Endothelial cell of umbilical vein (primary cell): Measurements from ENCODE around the gene FSIP1. TPM values are rescaled to one million over a fixed set of nuclear protein-coding genes. Genes with fewer than 3 reads are reported as not detected.
A peak's percentile ranks its signal among the peaks of the same experiment; 100 is the strongest.

ENCODE experiments used
- BruUV-seq: library from RNA; stranded (reverse); fragments of 400-500 nt; replicated peaks from 2 replicates; lab custom pipeline; 2021; lab: Mats Ljungman, UMichigan
- CTCF ChIA-PET: fragments of 300-600, 350-600 bp; sonication (Branson Sonifier 250); formaldehyde crosslinking; loops from one replicate; lab custom pipeline; 2021; ENCODE audit warnings: antibody characterized with exemption, inconsistent platforms; lab: Charles Lee
- POLR2A ChIA-PET: fragments of 300-600, 350-600 bp; sonication (Branson Sonifier 250); formaldehyde crosslinking; loops from one replicate; lab custom pipeline; 2021; ENCODE audit warnings: antibody characterized with exemption, inconsistent platforms; lab: Charles Lee
- DNase-seq: peaks from one replicate; pipeline ENCODE4 v3.0.0-alpha.2; 2011; ENCODE audit warnings: low read depth, low spot score
- FAIRE-seq: peaks from 2 replicates; lab custom pipeline; 2011; peaks lifted over from hg19 to GRCh38; lab: Jason Lieb, UNC
- H2AFZ ChIP-seq: 2 replicates; pipeline ENCODE4 v1.6.0; 2012; ENCODE audit warnings: low read depth, low read length, control low read depth, inconsistent platforms
- H3K27ac ChIP-seq: 2 replicates; pipeline ENCODE4 v1.5.1; 2011; ENCODE audit warnings: low read depth, mild to moderate bottlenecking, control low read depth, low read length, moderate library complexity; ENCODE audit not compliant: insufficient read depth
- H3K27me3 ChIP-seq, 2 experiments: 2 replicates each; pipeline versions ENCODE4 v1.6.0 to v1.6.1; 2011; ENCODE audit warnings: low read length in 2 of 2, mixed read lengths in 1 of 2; ENCODE audit not compliant: control insufficient read depth in 2 of 2, insufficient read depth in 2 of 2
- H3K36me3 ChIP-seq, 2 experiments: 2 replicates in 1 of 2; 3 replicates in 1 of 2; pipeline ENCODE4 v1.5.1; 2011; ENCODE audit warnings: low read length in 2 of 2, mild to moderate bottlenecking in 1 of 2, moderate library complexity in 1 of 2; ENCODE audit not compliant: control insufficient read depth in 2 of 2, insufficient read depth in 2 of 2; ENCODE audit errors: extremely low read depth in 1 of 2
- H3K4me1 ChIP-seq: 3 replicates; pipeline ENCODE4 v1.5.1; 2011; ENCODE audit warnings: mild to moderate bottlenecking, low read length; ENCODE audit not compliant: control insufficient read depth, insufficient read depth; ENCODE audit errors: extremely low read depth
- H3K4me2 ChIP-seq: 2 replicates; pipeline ENCODE4 v1.6.1; 2011; ENCODE audit warnings: low read length, control low read depth, mixed read lengths; ENCODE audit not compliant: insufficient read depth
- H3K4me3 ChIP-seq, 3 experiments: fragments of 200-600 bp in 1 of 3; sonication (generic), shearing (Covaris generic) in 1 of 3; replicated peaks in 1 of 3; 2 replicates each; pipeline ENCODE4 v1.5.1; 2011 to 2016; ENCODE audit warnings: control low read depth in 3 of 3, low read length in 3 of 3, mild to moderate bottlenecking in 2 of 3, inconsistent platforms in 1 of 3, low read depth in 1 of 3, moderate library complexity in 1 of 3; ENCODE audit not compliant: insufficient read depth in 1 of 3
- H3K79me2 ChIP-seq: 2 replicates; pipeline ENCODE4 v1.6.0; 2012; ENCODE audit warnings: low read length, inconsistent platforms; ENCODE audit not compliant: control insufficient read depth, insufficient read depth
- H3K9ac ChIP-seq: replicated peaks from 2 replicates; pipeline ENCODE3; 2011; ENCODE audit warnings: low read length, control low read depth; ENCODE audit not compliant: insufficient read depth; ENCODE audit errors: extremely low read depth
- H3K9me1 ChIP-seq: replicated peaks from 3 replicates; pipeline ENCODE4 v1.6.0; 2011; ENCODE audit warnings: mild to moderate bottlenecking, low read length; ENCODE audit not compliant: control insufficient read depth, insufficient read depth; ENCODE audit errors: extremely low read depth
- H3K9me3 ChIP-seq: replicated peaks from 2 replicates; pipeline ENCODE4 v1.5.1; 2012; ENCODE audit warnings: low read length, inconsistent platforms; ENCODE audit not compliant: control insufficient read depth, insufficient read depth
- H4K20me1 ChIP-seq: replicated peaks from 2 replicates; pipeline ENCODE3; 2011; ENCODE audit warnings: mild to moderate bottlenecking, low read length; ENCODE audit not compliant: control insufficient read depth, insufficient read depth; ENCODE audit errors: extremely low read depth
- CTCF ChIP-seq, 2 donors: IDR thresholded peaks; 1 replicate in 1 of 2; 2 replicates in 1 of 2; pipeline ENCODE4 v1.5.1; 2011; ENCODE audit warnings: low read length in 2 of 2, mild to moderate bottlenecking in 2 of 2, moderate library complexity in 2 of 2, control low read depth in 1 of 2, inconsistent platforms in 1 of 2, low read depth in 1 of 2; ENCODE audit not compliant: insufficient read depth in 1 of 2; ENCODE audit errors: extremely low read depth in 1 of 2
- EZH2 ChIP-seq: IDR thresholded peaks from 2 replicates; pipeline ENCODE4 v1.6.1; 2012; ENCODE audit warnings: borderline replicate concordance, low read depth, mild to moderate bottlenecking, moderate library complexity, low read length, inconsistent platforms; ENCODE audit not compliant: severe bottlenecking
- GATA2 ChIP-seq: IDR thresholded peaks from 2 replicates; pipeline ENCODE4 v1.7.0; 2011; ENCODE audit warnings: low read depth, mild to moderate bottlenecking, moderate library complexity, mixed read lengths, low read length; ENCODE audit not compliant: insufficient read length, insufficient read depth
- JUN ChIP-seq: IDR thresholded peaks from 2 replicates; pipeline ENCODE4 v1.6.1; 2011; ENCODE audit warnings: borderline replicate concordance, low read depth; ENCODE audit not compliant: insufficient read length, insufficient read depth
- MYC ChIP-seq: IDR thresholded peaks from one replicate; pipeline ENCODE4 v1.6.1; 2011; ENCODE audit warnings: mild to moderate bottlenecking, low read depth, low read length
- POLR2A ChIP-seq: IDR thresholded peaks from 2 replicates; pipeline ENCODE4 v1.6.1; 2012; ENCODE audit warnings: low read depth, mild to moderate bottlenecking, control low read depth, low read length
- POLR2AphosphoS5 ChIP-seq: IDR thresholded peaks from 2 replicates; pipeline ENCODE4 v1.6.1; 2012; ENCODE audit warnings: low read depth, mild to moderate bottlenecking, control low read depth, low read length, moderate library complexity; ENCODE audit not compliant: insufficient read depth
- dilution Hi-C: fragments of 300-500 bp; cut with MboI; formaldehyde crosslinking; loops from one replicate; pipeline ENCODE4 v1.15.0; 2019; ENCODE audit warnings: low sequenced_read_pairs; ENCODE audit not compliant: extremely low pct_ligation_motif_present
- intact Hi-C: fragments of 100-400 bp; cut with micrococcal nuclease; formaldehyde crosslinking; loops from one replicate; pipeline ENCODE4 v1.10.0; 2022
- polyA plus RNA-seq, 4 experiments: library from polyadenylated mRNA; depleted of rRNA in 3 of 4; stranded (reverse) in 3 of 4; unstranded in 1 of 4; fragments of >200 nt; gene quantifications; 2 replicates each; pipeline versions ENCODE4 v1.2.1 to v1.2.3, GENCODE V29; 2011 to 2012; ENCODE audit warnings: missing spikeins in 1 of 4
- total RNA-seq: library from RNA; stranded (reverse); gene quantifications from 2 replicates; pipeline ENCODE4 v1.2.3, GENCODE V29; 2021
- TF ChIP-seq, protein P1 (sequence below): IDR thresholded peaks from 2 replicates; pipeline ENCODE4 v1.6.1; 2011; ENCODE audit not compliant: insufficient read depth, insufficient read length

FSIP1 gene
- total and polyA plus RNA-seq, 2 donors (not counting 3 experiments of a cell fraction or from before 2014, with no cell fraction given), result 0.23 to 1.1 TPM

DNA sequence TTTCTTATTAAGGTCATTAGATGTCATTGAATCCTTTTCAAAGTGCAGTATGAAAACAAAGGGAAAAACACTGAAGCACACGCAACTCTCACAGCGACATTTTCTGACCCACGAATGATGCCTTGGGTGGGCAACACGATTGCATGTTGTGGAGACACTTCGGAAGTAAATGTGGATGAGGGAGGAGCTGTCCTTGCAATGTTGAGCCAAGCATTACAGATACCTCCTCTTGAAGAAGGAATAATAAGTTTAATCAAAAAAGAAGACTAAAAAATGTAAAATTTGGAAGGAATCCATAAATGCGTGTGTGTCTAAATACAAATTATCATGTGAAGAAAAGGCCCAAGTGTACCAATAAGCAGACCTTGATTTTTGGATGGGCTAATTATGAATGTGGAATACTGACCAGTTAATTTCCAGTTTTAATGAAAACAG lies 184.9 kb downstream of the FSIP1 start:
- Histone ChIP-seq H2AFZ (no peak overlapping the region), H3K36me3 (peaks cover 20 to 29% of the 10 kb centered on the region in 2 experiments), H3K79me2 (no peaks in the 10 kb centered on the region), H3K9me1 (no peaks in the 10 kb centered on the region), H3K27ac (no peak overlapping the region), H3K9me3 (no peaks in the 10 kb centered on the region), H3K4me1 (peaks cover 7% of the 10 kb centered on the region), H3K9ac (no peak overlapping the region), H3K27me3 (no peaks in the 10 kb centered on the region), H3K4me3 (no peak overlapping the region), H3K4me2 (no peak overlapping the region), H4K20me1 (no peaks in the 10 kb centered on the region)
- DNase-seq (peak; percentile 99), FAIRE-seq (peak; percentile 28)
- intact Hi-C loops, result loop anchor here (1.0 to 5.0 kb wide), 2 partner anchors 160 to 335 kb away; partner anchors contain the start of gene EIF2AK4
- no TSS peak for BruUV-seq
- dilution Hi-C loops, result no loop called here
- ChIA-PET POLR2A (interaction anchor here (1.2 to 5.3 kb wide), 4 partner anchors 17 to 466 kb away, joined by 4 to 49 read pairs (median 14); partner anchors contain the start of gene THBS1), CTCF (interaction anchor here (0.8 to 16.6 kb wide), 5 partner anchors 24 to 890 kb away, joined by 3 to 379 read pairs (median 5); no protein-coding TSS in a partner anchor)
- peak; percentile 100 for TF ChIP-seq POLR2AphosphoS5
- no peak for TF ChIP-seq JUN
- TF ChIP-seq, protein P1, sequence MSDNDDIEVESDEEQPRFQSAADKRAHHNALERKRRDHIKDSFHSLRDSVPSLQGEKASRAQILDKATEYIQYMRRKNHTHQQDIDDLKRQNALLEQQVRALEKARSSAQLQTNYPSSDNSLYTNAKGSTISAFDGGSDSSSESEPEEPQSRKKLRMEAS, result no peak
- peak; percentile 91 for TF ChIP-seq POLR2A

GRCh38 chr15:39597336-39597735 lies 185.3 kb downstream of the FSIP1 start:
- Histone ChIP-seq H3K4me3 (no peak overlapping the region), H3K9ac (no peak overlapping the region), H3K27me3 (no peaks in the 10 kb centered on the region), H2AFZ (no peak overlapping the region), H4K20me1 (no peaks in the 10 kb centered on the region), H3K79me2 (no peaks in the 10 kb centered on the region), H3K27ac (no peak overlapping the region), H3K4me1 (peaks cover 7% of the 10 kb centered on the region), H3K9me3 (no peaks in the 10 kb centered on the region), H3K36me3 (peaks cover 24 to 34% of the 10 kb centered on the region in 2 experiments), H3K9me1 (no peaks in the 10 kb centered on the region), H3K4me2 (no peak overlapping the region)
- dilution Hi-C loops, result no loop called here
- DNase-seq (no peak), FAIRE-seq (no peak)
- CTCF ChIA-PET, result interaction anchor here (1.0 to 16.6 kb wide), 3 partner anchors 24 to 889 kb away, joined by 3 to 379 read pairs (median 5); no protein-coding TSS in a partner anchor
- no TSS peak for BruUV-seq
- POLR2A ChIA-PET, result interaction anchor here (5.3 kb wide), 1 partner anchor 160 kb away, joined by 49 read pairs; no protein-coding TSS in a partner anchor
- TF ChIP-seq MYC (no peak), POLR2A (no peak), CTCF (IDR thresholded peaks at IDR 0.05; ENCODE audit: extremely low read depth in 1 of 2, insufficient read depth in 1 of 2, low read depth in 1 of 2, low read length in 2 of 2) (no peak), POLR2AphosphoS5 (no peak), EZH2 (no peak), JUN (no peak), GATA2 (no peak)
- TF ChIP-seq, protein P1, result no peak
- intact Hi-C loops, result loop anchor here (5.0 kb wide), 1 partner anchor 335 kb away; the partner anchor contains the start of gene EIF2AK4
